GM19467 (cell line): ENCODE data around the gene ENOX1.

Experiments
- ATAC-seq: cut with Tn5 transposase; IDR thresholded peaks from one replicate; pipeline ENCODE4 v1.9.1; 2021; ENCODE audit warnings: mild to moderate bottlenecking, moderate library complexity; ENCODE audit not compliant: unreplicated experiment

ENOX1 gene

GRCh38 chr13:43676320-43676719 lies 110.5 kb downstream of the ENOX1 start:
- peak; percentile 84 for ATAC-seq

DNA sequence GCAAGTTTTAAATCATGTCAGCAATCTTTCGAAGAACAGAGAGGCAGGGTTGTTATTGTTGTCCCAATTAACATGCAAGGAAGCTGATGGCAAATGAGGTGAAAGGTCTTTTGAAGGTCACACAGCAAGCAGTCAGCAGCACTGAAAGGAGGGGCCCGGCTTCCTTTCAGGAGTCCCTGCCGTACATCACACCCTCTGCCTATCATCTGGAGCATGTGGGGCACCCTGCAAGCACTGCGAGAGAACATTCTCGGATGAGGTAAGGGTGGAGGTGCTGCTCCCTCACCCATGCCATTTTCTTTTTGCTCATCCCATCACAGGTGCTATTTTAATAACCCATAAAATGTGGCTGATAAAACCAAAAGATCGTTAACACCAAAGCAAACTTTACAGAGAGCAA lies 111.2 kb downstream of the ENOX1 start:
- ATAC-seq = no peak

- no peak for ATAC-seq
These were observed 116.8 kb downstream of the ENOX1 start for GRCh38 chr13:43669964-43670363.

DNA sequence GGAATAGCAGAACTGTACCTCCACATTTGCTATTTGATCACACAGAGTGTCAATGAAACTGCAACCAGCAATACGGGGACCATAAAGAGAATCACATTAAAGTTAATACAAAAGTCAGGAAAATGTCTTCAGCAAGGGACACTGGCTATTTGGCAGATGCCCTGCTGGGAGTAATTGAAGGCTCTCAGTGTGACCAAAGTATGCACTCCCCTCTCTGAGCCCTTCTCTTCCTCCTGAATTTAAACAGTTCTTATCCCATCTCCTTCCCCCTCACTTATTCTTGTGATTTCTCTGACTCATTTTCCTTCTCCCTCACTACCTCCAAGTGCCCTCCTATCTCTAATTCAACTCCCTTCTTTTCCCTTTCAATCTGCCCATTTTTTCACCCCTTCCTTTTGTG lies 117.7 kb downstream of the ENOX1 start:
- ATAC-seq = no peak

- ATAC-seq = no peak
These were observed 120.4 kb downstream of the ENOX1 start for GRCh38 chr13:43666403-43666802.

- no peak for ATAC-seq
These were observed 121.4 kb downstream of the ENOX1 start for GRCh38 chr13:43665388-43665787.

GRCh38 chr13:43664700-43665191 lies 122.0 kb downstream of the ENOX1 start:
- ATAC-seq = no peak

DNA sequence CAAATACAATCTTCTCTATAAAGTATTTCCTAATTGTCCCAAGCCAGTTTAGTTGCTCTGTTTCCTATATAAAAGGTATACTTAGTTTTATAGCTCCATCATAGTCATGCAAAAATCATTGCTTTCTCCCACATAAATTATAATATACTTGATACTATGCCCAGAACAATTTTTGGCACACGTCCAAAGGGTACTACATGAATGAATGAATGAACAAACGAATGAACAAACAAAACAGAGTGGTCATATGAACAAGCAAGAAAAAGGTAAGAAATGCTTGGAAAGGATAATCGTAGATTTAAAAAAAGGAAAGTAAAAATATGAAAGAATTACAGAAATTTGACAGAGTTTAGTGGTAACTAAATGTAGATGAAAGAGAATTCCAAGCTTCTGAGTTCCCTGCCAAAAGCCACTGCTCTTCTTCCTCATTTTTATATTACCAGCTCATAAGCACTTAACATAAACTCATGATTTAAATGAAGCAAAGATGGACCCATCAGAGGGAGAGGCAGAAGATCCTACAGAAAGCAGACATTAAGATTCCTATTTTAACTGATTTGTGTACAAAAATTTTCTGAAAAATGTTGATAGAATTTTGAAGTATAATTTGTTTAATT lies 123.2 kb downstream of the ENOX1 start:
- ATAC-seq = no peak

- ATAC-seq = no peak
These were observed 123.8 kb downstream of the ENOX1 start for GRCh38 chr13:43662976-43663375.

- no peak for ATAC-seq
These were observed 125.5 kb downstream of the ENOX1 start for GRCh38 chr13:43661161-43661830.

DNA sequence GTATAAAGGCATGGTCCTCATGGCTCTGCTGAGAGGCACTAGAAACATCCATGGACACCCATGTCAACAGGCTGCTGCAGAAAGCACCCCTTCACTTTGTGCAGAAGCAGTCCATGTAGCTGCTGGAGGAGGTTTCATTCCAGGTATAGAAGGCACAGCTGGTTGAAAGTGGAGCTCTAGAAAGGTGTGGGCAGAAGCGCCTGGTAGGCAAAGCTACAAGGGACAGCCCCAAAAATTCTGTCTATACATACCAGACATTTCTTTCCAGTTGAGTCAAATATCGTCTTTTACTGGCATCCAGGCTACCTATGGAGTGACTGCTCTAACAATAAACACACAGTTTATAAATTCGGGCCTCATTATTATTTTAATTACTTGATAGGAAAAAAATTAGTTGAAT lies 129.3 kb downstream of the ENOX1 start:
- ATAC-seq = no peak

- ATAC-seq = no peak
These were observed 132.8 kb downstream of the ENOX1 start for GRCh38 chr13:43653980-43654379.

GRCh38 chr13:43653395-43653794 lies 133.4 kb downstream of the ENOX1 start:
- no peak for ATAC-seq

- ATAC-seq = no peak
These were observed 134.0 kb downstream of the ENOX1 start for GRCh38 chr13:43652760-43653159.

DNA sequence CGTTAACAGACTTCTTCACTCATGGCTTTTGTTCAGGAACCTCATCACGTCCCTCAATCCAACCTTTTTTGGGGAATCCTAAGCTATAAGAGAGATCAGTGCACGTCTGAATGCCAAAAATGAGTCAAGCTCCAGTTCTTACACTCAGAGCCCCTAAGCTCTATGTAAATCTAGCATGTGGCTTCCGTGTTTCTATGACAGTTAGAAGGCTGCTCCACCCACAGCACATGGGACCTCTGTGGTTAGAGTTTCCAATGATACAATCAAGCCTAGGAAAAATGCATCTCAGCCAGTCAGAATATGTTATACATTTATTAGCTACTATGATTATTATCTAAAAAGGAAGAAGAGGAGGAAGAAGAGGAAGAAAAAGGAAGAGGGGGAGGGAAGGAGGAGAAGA lies 135.9 kb downstream of the ENOX1 start:
- ATAC-seq = no peak

DNA sequence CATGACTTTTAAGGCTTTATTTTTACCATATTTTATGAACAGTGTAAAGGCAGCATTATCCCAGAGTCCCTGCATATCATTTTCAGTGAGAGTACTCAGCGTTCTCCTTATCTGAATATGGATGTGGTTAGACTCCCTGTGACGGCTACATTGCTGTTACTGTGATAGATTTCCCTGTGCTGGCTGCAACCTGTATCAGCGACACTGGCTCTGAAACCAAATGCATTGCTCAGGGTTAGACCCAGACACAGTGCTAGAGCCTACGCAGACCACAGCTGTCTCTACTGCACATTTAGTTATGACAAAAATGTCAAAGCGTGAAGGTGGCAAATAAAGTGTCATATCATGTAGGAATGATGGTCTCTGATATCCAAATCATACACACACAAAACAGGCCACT lies 138.0 kb downstream of the ENOX1 start:
- ATAC-seq = no peak

DNA sequence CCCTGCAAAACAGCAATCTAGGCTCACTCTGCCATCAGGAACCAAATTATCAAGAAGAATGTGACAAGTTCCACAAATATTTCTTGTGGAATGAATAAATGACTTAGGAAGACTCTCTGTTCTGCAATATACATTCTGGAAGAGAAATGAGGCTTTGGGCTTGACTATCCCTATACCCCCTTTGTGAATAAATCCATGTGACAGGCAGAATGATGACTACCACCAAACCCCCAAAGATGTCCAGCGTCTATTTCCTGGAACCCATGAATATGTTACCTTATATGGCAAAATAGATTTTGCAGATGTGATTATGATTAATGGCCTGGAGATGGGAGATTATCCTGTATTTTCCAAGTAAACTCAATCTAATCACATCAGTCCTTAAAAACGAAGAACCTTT lies 139.3 kb downstream of the ENOX1 start:
- no peak for ATAC-seq

- no peak for ATAC-seq
These were observed 146.3 kb downstream of the ENOX1 start for GRCh38 chr13:43640476-43640875.

- no peak for ATAC-seq
These were observed 155.7 kb downstream of the ENOX1 start for GRCh38 chr13:43631106-43631505.

DNA sequence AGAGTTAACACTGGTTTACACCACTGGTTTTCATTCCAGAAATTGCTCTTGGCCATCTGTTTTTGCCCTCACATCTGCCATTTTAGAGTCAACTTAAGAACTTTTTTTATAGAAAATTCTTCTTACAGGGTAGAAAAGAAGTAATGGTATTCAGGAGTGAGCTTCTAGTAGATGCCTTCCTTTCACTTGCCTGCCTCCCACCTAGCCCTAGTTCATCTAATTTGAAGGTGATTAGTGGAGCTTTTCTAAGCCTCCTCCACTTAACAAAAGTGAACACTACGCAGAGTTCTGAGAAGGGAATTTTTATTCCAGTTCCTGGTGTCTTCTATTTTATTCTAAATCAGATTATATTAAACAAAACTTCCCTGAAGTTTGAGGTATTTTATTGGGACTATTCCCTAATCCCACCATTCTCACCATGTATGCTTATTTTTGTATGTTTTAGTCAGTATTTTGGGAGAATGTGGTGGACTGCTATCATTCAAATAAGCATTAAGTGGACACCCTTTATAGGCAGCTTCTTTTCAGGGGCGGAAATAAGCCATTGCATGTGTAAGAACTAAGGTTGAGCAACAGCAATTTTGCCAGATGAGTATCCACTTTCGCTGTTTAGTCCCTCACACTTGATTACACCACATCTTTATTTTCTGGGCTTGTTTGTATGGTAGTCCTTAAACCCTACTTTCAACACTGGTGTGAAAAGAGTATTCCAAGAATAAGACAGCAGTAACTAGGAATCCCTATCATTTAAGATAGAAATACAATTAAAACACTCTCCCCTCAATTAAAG lies 156.9 kb downstream of the ENOX1 start:
- no peak for ATAC-seq

- no peak for ATAC-seq
These were observed 159.8 kb downstream of the ENOX1 start for GRCh38 chr13:43626994-43627393.

DNA sequence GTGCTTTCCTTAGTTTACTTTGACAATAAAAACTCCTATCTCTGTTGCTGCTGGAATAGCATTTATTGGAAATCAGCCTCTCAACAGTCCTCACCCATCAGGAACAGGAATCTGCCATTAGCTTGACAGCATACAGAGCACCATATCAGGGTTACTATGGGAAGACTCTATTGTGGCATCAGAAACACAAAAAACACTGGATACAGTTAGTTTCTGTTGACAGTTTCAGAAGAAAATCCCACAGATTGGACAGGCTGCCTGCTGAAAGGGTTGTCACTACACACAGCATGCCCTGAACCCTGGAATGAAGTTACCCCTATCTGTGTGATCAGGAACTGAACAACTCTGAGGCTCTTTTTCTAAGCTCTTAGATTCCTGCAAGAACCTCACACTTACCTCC lies 172.7 kb downstream of the ENOX1 start:
- ATAC-seq = no peak
